DND-41 (cell line): ENCODE measurements around the gene PTGES.
"Not testable (repeated sequence)": the region's sequence is repeated elsewhere in the genome, so short reads cannot be mapped to it uniquely, and the experiment has no call there.

ENCODE experiments used
- EZH2 ChIP-seq: IDR thresholded peaks from 3 replicates; pipeline ENCODE4 v1.6.1; 2012; ENCODE audit warnings: borderline replicate concordance, low read depth, mild to moderate bottlenecking, moderate library complexity, low read length, inconsistent platforms; ENCODE audit not compliant: severe bottlenecking
- TF ChIP-seq, protein P1 (sequence below): IDR thresholded peaks from 2 replicates; pipeline ENCODE4 v1.5.1; 2012; ENCODE audit warnings: borderline replicate concordance, low read length, moderate library complexity, mild to moderate bottlenecking; ENCODE audit not compliant: poor library complexity, severe bottlenecking; ENCODE audit errors: extremely low read depth

DNA sequence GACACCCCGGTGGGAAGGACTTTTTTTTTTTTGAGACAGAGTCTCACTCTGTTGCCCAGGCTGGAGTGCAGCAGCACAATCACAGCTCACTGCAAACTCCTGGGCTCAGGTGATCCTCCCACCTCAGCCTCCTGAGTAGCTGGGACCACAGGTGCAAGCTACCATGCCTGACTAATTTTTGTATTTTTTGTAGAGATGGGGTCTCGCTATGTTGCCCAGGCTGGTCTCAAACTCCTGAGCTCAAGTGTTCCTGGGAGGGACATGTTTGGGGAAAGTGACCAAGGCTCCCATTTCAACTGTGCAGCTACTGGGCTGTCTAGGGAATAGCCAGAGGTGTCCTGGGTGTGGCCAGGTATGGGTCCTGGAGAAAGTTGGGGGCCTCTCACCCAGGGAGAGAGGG lies 43.2 kb upstream of the PTGES start:
- TF ChIP-seq, protein P1, sequence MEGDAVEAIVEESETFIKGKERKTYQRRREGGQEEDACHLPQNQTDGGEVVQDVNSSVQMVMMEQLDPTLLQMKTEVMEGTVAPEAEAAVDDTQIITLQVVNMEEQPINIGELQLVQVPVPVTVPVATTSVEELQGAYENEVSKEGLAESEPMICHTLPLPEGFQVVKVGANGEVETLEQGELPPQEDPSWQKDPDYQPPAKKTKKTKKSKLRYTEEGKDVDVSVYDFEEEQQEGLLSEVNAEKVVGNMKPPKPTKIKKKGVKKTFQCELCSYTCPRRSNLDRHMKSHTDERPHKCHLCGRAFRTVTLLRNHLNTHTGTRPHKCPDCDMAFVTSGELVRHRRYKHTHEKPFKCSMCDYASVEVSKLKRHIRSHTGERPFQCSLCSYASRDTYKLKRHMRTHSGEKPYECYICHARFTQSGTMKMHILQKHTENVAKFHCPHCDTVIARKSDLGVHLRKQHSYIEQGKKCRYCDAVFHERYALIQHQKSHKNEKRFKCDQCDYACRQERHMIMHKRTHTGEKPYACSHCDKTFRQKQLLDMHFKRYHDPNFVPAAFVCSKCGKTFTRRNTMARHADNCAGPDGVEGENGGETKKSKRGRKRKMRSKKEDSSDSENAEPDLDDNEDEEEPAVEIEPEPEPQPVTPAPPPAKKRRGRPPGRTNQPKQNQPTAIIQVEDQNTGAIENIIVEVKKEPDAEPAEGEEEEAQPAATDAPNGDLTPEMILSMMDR, result not testable (repeated sequence)
- TF ChIP-seq EZH2, result not testable (repeated sequence)
